Neutrophil (primary cell): ENCODE measurements around the gene PPM1F.

Source experiments
- H3K27ac ChIP-seq: fragments of 200-600 bp; sonication (generic); 2 replicates; pipeline ENCODE4 v1.5.1; 2016; ENCODE audit warnings: mild to moderate bottlenecking, moderate library complexity
- H3K27me3 ChIP-seq: fragments of 200-600 bp; sonication (generic); 2 replicates; pipeline ENCODE4 v1.6.0; 2016; ENCODE audit warnings: mild to moderate bottlenecking
- H3K36me3 ChIP-seq: fragments of 200-600 bp; sonication (generic); 2 replicates; pipeline ENCODE4 v1.5.1; 2017
- H3K4me1 ChIP-seq, 2 experiments: fragments of 200-600 bp in 1 of 2; sonication (generic) in 1 of 2; 1 replicate in 1 of 2; 2 replicates in 1 of 2; pipeline versions ENCODE4 v1.5.1 to v1.6.1; 2013 to 2016; ENCODE audit warnings: low read depth in 1 of 2, low read length in 1 of 2, mild to moderate bottlenecking in 1 of 2, moderate library complexity in 1 of 2; ENCODE audit not compliant: control insufficient read depth in 1 of 2, insufficient read depth in 1 of 2
- H3K4me3 ChIP-seq, 2 experiments: fragments of 200-600 bp in 1 of 2; sonication (generic) in 1 of 2; 1 replicate in 1 of 2; 2 replicates in 1 of 2; pipeline ENCODE4 v1.5.1; 2013 to 2016; ENCODE audit warnings: low read depth in 1 of 2, low read length in 1 of 2, mild to moderate bottlenecking in 1 of 2, moderate library complexity in 1 of 2
- H3K9me3 ChIP-seq: fragments of 200-600 bp; sonication (generic); 2 replicates; pipeline ENCODE4 v1.5.1; 2016
- TF ChIP-seq, protein P1 (sequence below): fragments of 200-600 bp; sonication (generic); IDR thresholded peaks from 2 replicates; pipeline ENCODE4 v1.5.1; 2016; ENCODE audit warnings: antibody characterized with exemption

Gene PPM1F

DNA sequence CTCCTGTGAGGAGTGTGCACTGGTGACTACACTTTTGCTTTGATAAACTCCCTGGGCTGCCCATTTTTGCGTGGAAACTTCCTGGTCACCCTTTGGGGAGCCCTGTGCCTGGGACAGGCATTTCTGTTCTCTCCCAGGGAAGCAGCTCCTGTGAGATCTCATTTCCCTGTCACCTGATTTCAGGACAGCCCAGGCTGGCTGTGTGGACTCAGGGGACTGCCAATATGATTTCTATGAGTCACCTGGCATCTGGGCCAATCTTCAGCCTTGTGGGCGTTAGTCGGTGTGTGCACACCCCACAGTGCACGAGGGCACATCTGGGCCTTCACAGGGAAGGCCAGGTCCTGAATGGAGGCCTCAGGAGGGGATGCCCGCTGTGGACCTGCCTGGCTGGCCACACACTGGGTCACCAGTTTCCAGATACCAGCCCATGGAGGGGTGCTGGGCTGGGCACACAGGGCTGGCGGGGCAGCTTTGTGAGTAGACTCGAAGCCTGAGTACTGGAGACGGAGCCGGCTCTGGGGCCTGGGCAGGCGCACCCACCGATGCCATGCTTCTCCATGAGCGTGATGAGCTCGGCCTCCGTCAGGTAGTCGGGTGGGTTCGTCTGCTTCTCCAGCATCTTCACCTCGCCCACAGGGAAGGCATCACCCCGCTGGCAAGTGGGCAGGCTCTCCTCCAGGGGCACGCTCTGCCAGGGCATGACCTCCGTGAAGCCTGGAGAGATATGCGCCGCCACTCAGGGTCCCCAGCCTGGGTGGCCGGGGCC, 9.4 kb upstream of the PPM1F start:
- Histone ChIP-seq H3K36me3 (peaks cover 95% of the 10 kb centered on the region), H3K9me3 (no peaks in the 10 kb centered on the region), H3K4me3 (no peak overlapping the region), H3K4me1 (no peaks in the 10 kb centered on the region), H3K27ac (no peak overlapping the region), H3K27me3 (no peaks in the 10 kb centered on the region)
- TF ChIP-seq, protein P1, sequence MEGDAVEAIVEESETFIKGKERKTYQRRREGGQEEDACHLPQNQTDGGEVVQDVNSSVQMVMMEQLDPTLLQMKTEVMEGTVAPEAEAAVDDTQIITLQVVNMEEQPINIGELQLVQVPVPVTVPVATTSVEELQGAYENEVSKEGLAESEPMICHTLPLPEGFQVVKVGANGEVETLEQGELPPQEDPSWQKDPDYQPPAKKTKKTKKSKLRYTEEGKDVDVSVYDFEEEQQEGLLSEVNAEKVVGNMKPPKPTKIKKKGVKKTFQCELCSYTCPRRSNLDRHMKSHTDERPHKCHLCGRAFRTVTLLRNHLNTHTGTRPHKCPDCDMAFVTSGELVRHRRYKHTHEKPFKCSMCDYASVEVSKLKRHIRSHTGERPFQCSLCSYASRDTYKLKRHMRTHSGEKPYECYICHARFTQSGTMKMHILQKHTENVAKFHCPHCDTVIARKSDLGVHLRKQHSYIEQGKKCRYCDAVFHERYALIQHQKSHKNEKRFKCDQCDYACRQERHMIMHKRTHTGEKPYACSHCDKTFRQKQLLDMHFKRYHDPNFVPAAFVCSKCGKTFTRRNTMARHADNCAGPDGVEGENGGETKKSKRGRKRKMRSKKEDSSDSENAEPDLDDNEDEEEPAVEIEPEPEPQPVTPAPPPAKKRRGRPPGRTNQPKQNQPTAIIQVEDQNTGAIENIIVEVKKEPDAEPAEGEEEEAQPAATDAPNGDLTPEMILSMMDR: no peak

DNA sequence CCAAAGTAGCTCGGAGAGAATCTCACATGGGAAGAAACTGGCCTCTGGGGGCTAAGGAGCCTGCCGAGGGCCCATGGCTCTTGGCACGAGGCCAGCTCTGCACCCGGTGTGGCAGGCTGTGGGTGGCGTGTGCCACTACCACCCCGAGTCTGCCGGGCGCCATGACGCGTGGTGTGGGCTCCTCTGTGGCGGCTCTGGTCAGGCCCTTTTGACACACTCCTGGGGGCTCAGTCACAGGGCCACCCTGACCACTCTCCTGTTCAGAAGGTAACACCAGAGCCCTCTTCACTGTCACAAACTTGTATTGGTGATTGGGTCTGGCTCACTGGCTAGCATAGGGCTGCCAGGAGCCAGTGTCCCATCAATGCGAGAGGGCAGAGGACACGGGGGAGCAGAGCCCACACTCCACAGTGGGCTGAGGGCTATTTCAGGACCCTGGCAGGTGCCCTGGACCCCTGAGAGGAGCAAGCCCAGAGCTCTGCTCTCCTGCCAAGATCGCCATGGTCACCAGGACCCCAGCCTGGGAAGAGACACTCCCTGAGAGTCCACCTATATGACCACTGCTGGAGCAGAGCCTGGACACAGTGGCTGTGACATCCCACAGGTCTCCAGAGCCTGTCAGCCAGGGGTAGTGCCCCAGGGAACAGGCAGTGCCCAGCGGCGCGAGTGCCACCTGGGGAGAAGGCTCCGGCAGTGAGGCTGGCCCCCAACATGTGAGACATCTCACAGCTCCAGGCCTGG, 8.6 kb upstream of the PPM1F start:
- TF ChIP-seq, protein P1: no peak
- Histone ChIP-seq H3K4me3 (no peak overlapping the region), H3K36me3 (peaks cover 87% of the 10 kb centered on the region), H3K27me3 (no peaks in the 10 kb centered on the region), H3K27ac (no peak overlapping the region), H3K4me1 (no peaks in the 10 kb centered on the region), H3K9me3 (no peaks in the 10 kb centered on the region)

DNA sequence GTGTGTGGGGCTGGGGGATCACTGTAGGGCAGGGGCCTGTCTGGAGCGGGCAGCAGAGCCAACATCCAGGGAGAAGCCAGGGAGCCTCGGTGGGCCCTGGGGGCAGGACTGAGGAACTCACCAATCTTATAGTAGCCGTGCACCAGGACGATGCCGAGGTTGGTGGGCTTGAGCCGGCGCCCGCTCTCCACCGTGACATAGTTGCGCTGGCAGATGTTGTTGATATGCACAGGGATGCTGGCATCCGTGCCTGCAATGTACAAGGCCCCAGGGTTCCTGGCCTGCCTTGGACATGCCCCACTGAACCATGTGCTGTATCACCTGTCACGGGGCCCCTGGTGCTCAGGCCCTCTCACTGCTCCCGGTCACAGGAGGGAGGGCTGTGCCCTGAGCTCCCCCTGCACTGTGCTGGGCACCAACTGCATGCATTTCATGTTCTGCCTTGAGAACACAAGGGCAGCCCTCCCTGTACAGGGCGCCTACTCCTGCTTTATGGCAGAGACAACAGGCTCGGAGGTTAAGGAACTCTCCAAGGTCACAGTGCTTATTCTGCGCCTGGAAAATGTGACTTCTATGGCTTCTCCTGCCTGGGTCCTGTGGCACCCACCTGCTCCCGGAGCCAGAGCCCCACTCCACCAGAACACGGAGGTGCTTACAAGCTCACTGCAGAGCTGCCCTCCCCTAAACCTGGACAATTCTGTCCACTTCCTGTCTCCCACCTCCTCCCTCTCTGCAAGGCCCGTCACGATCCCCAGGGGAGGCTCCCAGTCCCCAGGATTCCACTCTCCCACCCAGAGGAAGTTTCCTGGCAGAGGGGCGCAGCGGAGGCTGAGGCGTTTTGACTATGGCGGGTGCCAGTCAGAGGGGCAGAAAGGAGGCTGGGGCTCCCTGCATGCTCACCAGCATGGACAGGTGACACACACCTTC, 7.8 kb upstream of the PPM1F start:
- Histone ChIP-seq H3K9me3 (no peaks in the 10 kb centered on the region), H3K4me3 (no peak overlapping the region), H3K36me3 (peaks cover 79% of the 10 kb centered on the region)

DNA sequence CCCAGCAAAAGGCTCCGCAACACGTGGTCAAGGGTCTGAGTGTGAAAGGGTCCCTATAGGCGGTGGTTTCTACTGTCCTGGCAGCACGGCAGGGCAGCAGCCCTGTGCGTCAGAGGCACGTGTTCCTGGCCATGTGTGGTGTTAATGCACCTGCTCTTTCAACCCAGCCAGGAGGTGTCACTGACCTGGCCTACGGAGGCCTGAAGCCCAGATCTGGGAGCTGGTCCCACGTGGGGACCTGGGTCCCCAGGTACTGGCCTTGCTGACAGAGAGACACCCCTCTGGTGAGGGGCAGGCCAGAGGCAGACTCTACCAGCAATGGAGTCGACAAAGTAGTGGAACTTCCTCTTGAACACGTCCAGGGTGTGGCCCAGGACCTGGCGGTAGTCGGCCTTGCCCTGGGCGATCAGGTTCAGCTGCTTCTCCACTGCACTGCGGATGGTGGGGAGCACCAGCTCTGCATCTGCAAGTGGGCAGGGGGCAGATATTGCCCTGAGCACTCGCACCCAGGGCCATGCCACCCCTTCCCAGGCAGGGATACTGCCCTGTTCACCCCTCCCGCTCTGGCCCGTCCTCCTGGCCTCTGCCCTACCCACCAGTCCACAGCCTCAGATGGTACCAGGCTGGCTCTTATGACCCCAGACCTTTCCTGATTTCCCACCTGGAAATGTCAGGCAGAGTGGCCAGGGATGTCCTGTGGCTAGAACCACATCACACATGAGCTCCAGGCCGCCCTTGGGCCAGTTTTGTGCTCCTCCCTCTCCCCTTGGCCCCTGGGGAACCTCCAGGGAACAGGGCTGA, 6.8 kb upstream of the PPM1F start:
- TF ChIP-seq, protein P1: no peak
- H3K4me3 ChIP-seq: no peak overlapping the region
- H3K9me3 ChIP-seq: no peaks in the 10 kb centered on the region
- H3K36me3 ChIP-seq: peaks cover 69% of the 10 kb centered on the region
- no peaks in the 10 kb centered on the region for H3K4me1 ChIP-seq
- no peak overlapping the region for H3K27ac ChIP-seq
- H3K27me3 ChIP-seq: no peaks in the 10 kb centered on the region

More for the DNA sequence above, 7.8 kb upstream of the PPM1F start:
- no peaks in the 10 kb centered on the region for H3K4me1 ChIP-seq
- H3K27ac ChIP-seq: no peak overlapping the region
- TF ChIP-seq, protein P1: no peak
- no peaks in the 10 kb centered on the region for H3K27me3 ChIP-seq
